HEK293T (cell line): ENCODE results near the gene GABRG3.

Experiments
- CTCF ChIA-PET: fragments of 350-600 bp; formaldehyde crosslinking; extraction: SDS; loops from one replicate; lab custom pipeline; 2021; ENCODE audit warnings: antibody characterized with exemption, inconsistent platforms; lab: Yijun Ruan, JAX
- POLR2A ChIA-PET: fragments of 350-600 bp; formaldehyde crosslinking; extraction: SDS; loops from one replicate; lab custom pipeline; 2020; ENCODE audit warnings: antibody characterized with exemption, inconsistent platforms; lab: Yijun Ruan, JAX
- DNase-seq: peaks from one replicate; pipeline ENCODE4 v3.0.0; 2012; ENCODE audit warnings: mixed read lengths; ENCODE audit errors: extremely low spot score
- ARNT ChIP-seq: fragments of 450-650 bp; IDR thresholded peaks from 2 replicates; pipeline ENCODE4 v1.6.1; 2017; ENCODE audit warnings: mild to moderate bottlenecking
- BHLHE40 ChIP-seq: fragments of 450-650 bp; IDR thresholded peaks from 2 replicates; pipeline ENCODE4 v1.6.1; 2016; ENCODE audit warnings: mild to moderate bottlenecking, moderate library complexity, borderline replicate concordance
- CTBP1 ChIP-seq: fragments of 450-650 bp; IDR thresholded peaks from 2 replicates; pipeline ENCODE4 v1.6.1; 2016; ENCODE audit warnings: borderline replicate concordance
- ELF4 ChIP-seq: fragments of 450-650 bp; IDR thresholded peaks from 2 replicates; pipeline ENCODE4 v1.6.1; 2017; ENCODE audit warnings: antibody characterized with exemption
- FOXA1 ChIP-seq: fragments of 450-650 bp; IDR thresholded peaks from 2 replicates; pipeline ENCODE4 v1.6.1; 2016; ENCODE audit warnings: mild to moderate bottlenecking
- FOXK2 ChIP-seq: fragments of 450-650 bp; IDR thresholded peaks from 2 replicates; pipeline ENCODE4 v1.6.1; 2016; ENCODE audit warnings: mild to moderate bottlenecking
- FOXM1 ChIP-seq: fragments of 450-650 bp; IDR thresholded peaks from 2 replicates; pipeline ENCODE4 v1.6.1; 2017; ENCODE audit warnings: mild to moderate bottlenecking, borderline replicate concordance
- HDGF ChIP-seq: fragments of 450-650 bp; IDR thresholded peaks from 2 replicates; pipeline ENCODE4 v1.6.1; 2017; ENCODE audit warnings: antibody characterized with exemption, borderline replicate concordance
- L3MBTL2 ChIP-seq: fragments of 450-650 bp; conservative IDR thresholded peaks from 2 replicates; pipeline ENCODE4 v1.6.1; 2016; ENCODE audit warnings: mild to moderate bottlenecking
- LEF1 ChIP-seq: fragments of 450-650 bp; IDR thresholded peaks from 2 replicates; pipeline ENCODE4 v1.6.1; 2017; ENCODE audit warnings: mild to moderate bottlenecking, borderline replicate concordance
- NFRKB ChIP-seq: fragments of 450-650 bp; IDR thresholded peaks from 2 replicates; pipeline ENCODE4 v1.6.1; 2016; ENCODE audit warnings: mild to moderate bottlenecking, moderate library complexity
- PKNOX1 ChIP-seq: fragments of 450-650 bp; IDR thresholded peaks from 2 replicates; pipeline ENCODE4 v1.6.1; 2016
- SP1 ChIP-seq: fragments of 450-650 bp; IDR thresholded peaks from 2 replicates; pipeline ENCODE4 v1.6.1; 2017
- SUZ12 ChIP-seq: fragments of 450-650 bp; IDR thresholded peaks from 2 replicates; pipeline ENCODE4 v1.6.1; 2016; ENCODE audit warnings: mild to moderate bottlenecking
- TARDBP ChIP-seq: fragments of 450-650 bp; IDR thresholded peaks from 2 replicates; pipeline ENCODE4 v1.6.1; 2016
- ZNF384 ChIP-seq: fragments of 450-650 bp; IDR thresholded peaks from 2 replicates; pipeline ENCODE4 v1.6.1; 2016

Gene GABRG3

GRCh38 chr15:27545494-27546255 is 574.7 kb downstream of the GABRG3 start:
- CTCF ChIA-PET, result no interaction called here
- no peak for TF ChIP-seq SP1
- TF ChIP-seq FOXA1, result no peak
- no peak for TF ChIP-seq LEF1
- TF ChIP-seq FOXM1, result no peak
- no peak for TF ChIP-seq TARDBP
- no peak for TF ChIP-seq HDGF
- TF ChIP-seq ELF4, result no peak
- TF ChIP-seq NFRKB, result no peak
- TF ChIP-seq SUZ12, result no peak
- no peak for TF ChIP-seq ZNF384
- no peak for TF ChIP-seq BHLHE40
- no peak for TF ChIP-seq PKNOX1
- POLR2A ChIA-PET, result no interaction called here
- no peak for DNase-seq

- TF ChIP-seq TARDBP, result no peak
- TF ChIP-seq FOXK2, result no peak
- TF ChIP-seq HDGF, result no peak
- TF ChIP-seq SP1, result no peak
- no peak for TF ChIP-seq PKNOX1
- no peak for TF ChIP-seq ZNF384
- no peak for TF ChIP-seq FOXA1
- no peak for TF ChIP-seq ARNT
- TF ChIP-seq BHLHE40, result no peak
- no peak for TF ChIP-seq LEF1
- TF ChIP-seq CTBP1, result no peak
- no peak for TF ChIP-seq NFRKB
- no peak for TF ChIP-seq SUZ12
- no peak for TF ChIP-seq L3MBTL2
- no peak for TF ChIP-seq ELF4
- no peak for TF ChIP-seq FOXM1
- ChIA-PET POLR2A (no interaction called here), CTCF (no interaction called here)
- no peak for DNase-seq
These were observed 578.8 kb downstream of the GABRG3 start for GRCh38 chr15:27549746-27550145.

GRCh38 chr15:27550635-27551034 is 579.7 kb downstream of the GABRG3 start:
- no peak for DNase-seq
- ChIA-PET CTCF (interaction anchor here (0.6 kb wide), 1 partner anchor 8 kb away, joined by 3 read pairs; no protein-coding TSS in a partner anchor), POLR2A (no interaction called here)
- TF ChIP-seq FOXK2, result no peak
- no peak for TF ChIP-seq HDGF

- TF ChIP-seq SP1 (no peak), FOXK2 (no peak), LEF1 (no peak), ARNT (no peak), SUZ12 (no peak), ELF4 (no peak), NFRKB (no peak), BHLHE40 (no peak), TARDBP (no peak), CTBP1 (no peak), FOXM1 (no peak), FOXA1 (no peak)
- no peak for DNase-seq
- POLR2A ChIA-PET, result no interaction called here
- CTCF ChIA-PET, result no interaction called here
These were observed 590.8 kb downstream of the GABRG3 start for GRCh38 chr15:27561816-27562215.

GRCh38 chr15:27563765-27564370 is 592.9 kb downstream of the GABRG3 start:
- TF ChIP-seq FOXM1 (no peak), ZNF384 (no peak), HDGF (no peak), NFRKB (no peak), CTBP1 (no peak), ELF4 (no peak), PKNOX1 (no peak), TARDBP (no peak), ARNT (no peak), SP1 (no peak), L3MBTL2 (no peak)
- ChIA-PET CTCF (no interaction called here), POLR2A (no interaction called here)
- no peak for DNase-seq

GRCh38 chr15:27564656-27565055 is 593.7 kb downstream of the GABRG3 start:
- CTCF ChIA-PET, result no interaction called here

More at GRCh38 chr15:27564656-27565055, 593.7 kb downstream of the GABRG3 start:
- TF ChIP-seq BHLHE40 (no peak), ARNT (no peak), FOXM1 (no peak), HDGF (no peak), CTBP1 (no peak), L3MBTL2 (no peak), NFRKB (no peak), PKNOX1 (no peak), SP1 (no peak), SUZ12 (no peak)
- no peak for DNase-seq
- POLR2A ChIA-PET, result no interaction called here
